Right renal pelvis (tissue), 4 donors: ENCODE measurements around the gene PRR11. TPM values are rescaled to one million over a fixed set of nuclear protein-coding genes. Genes with fewer than 3 reads are reported as not detected.
"Not testable (repeated sequence)": the region's sequence is repeated elsewhere in the genome, so short reads cannot be mapped to it uniquely, and the experiment has no call there.

Experiments
- DNase-seq, 4 donors: peaks; one replicate each; pipeline ENCODE4 v3.0.0-alpha.2; 2013; ENCODE audit warnings: low read depth in 4 of 4, low spot score in 3 of 4, missing footprints in 1 of 4
- polyA plus RNA-seq, 4 donors: library from polyadenylated mRNA; unstranded; fragments of 120-200 nt; gene quantifications; one replicate each; pipeline ENCODE4 v1.2.1, GENCODE V29; 2013; ENCODE audit not compliant: insufficient read length in 4 of 4

PRR11 gene
- polyA plus RNA-seq = 10 to 100 TPM; 18.6 to 19.5 (median 19.1) TPM

GRCh38 chr17:59155439-59156177 is at the start of gene PRR11:
Gene PRR11 (plus strand): TSS chr17:59155746. CDS start chr17:59169753, 14,007 bp downstream.
- peak; percentile 89 to 99 (median 99) for DNase-seq

- DNase-seq = peak in 1 of 4 donors; percentile 18
Measured at GRCh38 chr17:59105852-59106462, 49.6 kb upstream of the PRR11 start.

DNA sequence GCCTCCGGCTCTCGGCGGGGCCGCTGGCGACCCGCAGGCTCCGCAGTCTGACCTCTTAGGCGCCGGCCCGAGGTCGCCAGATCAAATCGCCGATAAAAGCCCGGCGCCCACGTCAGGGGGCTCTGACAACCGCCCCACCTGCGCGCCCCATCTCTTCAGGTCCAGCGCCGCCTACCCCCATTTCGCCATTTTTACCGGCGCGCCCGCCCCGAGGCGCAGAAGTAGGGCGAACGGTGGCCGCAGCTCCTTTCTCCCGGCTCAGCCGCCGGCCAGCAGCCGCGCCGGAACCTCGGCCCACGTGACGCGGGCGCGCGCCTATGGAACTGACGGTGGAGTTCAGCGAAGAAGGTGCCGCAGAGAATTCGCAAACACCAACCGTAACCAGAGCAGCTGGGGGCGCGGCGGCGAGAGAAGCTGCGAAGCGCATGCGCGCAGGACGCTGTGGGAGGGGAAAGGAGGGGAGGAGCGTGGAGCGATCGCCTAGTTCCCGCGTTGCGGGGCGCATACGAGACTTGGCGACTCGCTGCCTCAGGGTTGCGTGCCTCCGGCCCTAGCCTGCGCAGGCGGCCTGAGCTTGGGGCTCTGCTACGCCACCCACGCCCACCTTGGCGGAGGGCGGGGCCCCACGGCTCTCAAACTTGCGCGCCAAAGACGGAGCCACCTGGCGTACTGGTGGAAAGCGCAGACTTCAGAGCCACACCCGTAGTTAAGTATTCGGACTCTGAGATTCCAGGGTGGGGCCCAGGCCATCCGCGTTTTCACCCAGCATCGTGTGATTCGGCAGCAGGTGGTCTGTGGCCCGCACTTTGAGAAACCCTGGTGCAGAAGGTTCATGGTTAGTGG is 48.9 kb upstream of the PRR11 start, which contains the start of gene TRIM37:
Gene TRIM37 (minus strand): TSS at position 418 of the 843 bp plus-strand sequence. CDS start 419 bp downstream, outside the sequence.
- DNase-seq = peak; percentile 95 to 98 (median 96)

DNA sequence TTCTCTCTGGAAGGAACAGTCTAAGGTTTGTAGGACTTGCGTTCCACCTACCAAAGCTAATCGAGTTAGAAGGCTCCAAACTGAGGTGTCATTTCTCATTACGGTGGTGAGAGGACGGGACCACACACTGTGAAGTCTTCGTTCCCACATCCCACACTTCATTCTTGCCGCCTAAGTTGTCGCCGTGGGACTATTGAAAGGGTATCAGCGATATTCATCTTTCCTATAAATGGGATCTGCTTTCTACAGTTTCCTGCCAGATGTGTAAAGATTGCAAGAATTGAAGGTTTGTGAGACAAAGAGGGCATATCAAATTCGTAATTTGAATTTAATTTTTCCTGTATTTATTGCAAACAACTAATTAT is 48.3 kb upstream of the PRR11 start:
- no peak for DNase-seq

GRCh38 chr17:59108400-59109102 is 47.0 kb upstream of the PRR11 start:
- no peak for DNase-seq

DNA sequence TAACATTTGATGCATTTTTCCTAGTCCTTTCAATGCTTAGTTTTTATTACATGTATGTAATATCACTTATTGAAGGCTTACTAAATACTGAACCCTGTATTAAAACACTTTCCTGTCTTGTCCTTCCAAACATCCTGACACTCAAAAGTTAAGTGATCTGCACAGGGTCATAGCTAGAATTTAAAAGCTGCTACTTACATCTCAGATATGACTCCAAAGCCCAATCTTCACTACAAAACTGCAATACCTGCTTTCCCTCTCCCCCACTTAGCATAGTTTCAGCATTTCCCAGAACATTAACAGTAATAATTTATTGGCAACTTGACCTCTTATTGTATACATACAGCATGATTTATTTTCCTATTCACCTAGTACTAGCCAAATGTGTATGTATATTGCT is 44.6 kb upstream of the PRR11 start:
- DNase-seq = no peak

DNA sequence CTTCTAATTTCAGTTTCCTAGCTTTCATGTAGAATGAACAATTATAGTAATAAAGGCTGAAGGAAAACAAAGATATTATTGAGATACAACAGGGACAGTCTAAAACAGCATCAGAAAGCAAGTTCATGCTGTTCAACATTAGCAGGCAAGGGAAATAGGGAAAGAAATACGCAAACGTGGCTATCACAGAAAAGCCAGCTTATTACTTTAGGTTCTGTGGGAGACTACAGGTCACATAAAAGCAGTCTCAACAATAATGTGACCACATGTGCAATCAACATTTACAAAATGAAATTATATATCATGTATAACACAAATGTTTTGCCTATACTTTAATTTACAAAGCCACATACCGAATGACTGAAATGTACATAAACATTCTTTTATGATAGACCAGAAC is 44.0 kb upstream of the PRR11 start:
- DNase-seq = no peak

- no peak for DNase-seq
Measured at GRCh38 chr17:59115474-59115873, 40.1 kb upstream of the PRR11 start.

GRCh38 chr17:59121901-59122480 is 33.6 kb upstream of the PRR11 start:
- DNase-seq = no peak

GRCh38 chr17:59124665-59125064 is 30.9 kb upstream of the PRR11 start:
- no peak for DNase-seq

- no peak for DNase-seq
Measured at GRCh38 chr17:59126809-59127417, 28.6 kb upstream of the PRR11 start.

DNA sequence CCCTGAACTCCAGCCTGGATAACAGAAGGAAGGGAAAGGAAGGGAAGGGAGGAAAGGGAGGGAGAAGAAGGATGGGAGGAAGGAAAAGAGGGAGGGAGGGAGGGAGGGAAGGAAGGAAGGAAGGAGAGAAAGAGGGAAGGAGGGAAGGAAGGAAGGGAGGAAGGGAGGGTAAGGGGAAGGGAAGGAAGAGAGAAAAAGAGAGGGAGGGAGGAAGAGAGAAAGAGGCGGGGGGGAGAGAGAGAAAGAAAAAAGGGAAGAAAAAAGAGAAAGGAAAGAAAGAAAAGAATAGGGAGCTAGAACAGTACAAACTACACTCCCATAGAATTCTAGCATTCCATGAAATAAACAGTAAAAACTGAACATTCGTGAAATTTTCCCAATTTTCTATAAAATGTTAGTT is 25.7 kb upstream of the PRR11 start:
- no peak for DNase-seq

GRCh38 chr17:59131131-59131530 is 24.4 kb upstream of the PRR11 start:
- DNase-seq = no peak

- DNase-seq = not testable (repeated sequence)
Measured at GRCh38 chr17:59138339-59138738, 17.2 kb upstream of the PRR11 start.

GRCh38 chr17:59139939-59140338 is 15.6 kb upstream of the PRR11 start:
- DNase-seq = no peak

DNA sequence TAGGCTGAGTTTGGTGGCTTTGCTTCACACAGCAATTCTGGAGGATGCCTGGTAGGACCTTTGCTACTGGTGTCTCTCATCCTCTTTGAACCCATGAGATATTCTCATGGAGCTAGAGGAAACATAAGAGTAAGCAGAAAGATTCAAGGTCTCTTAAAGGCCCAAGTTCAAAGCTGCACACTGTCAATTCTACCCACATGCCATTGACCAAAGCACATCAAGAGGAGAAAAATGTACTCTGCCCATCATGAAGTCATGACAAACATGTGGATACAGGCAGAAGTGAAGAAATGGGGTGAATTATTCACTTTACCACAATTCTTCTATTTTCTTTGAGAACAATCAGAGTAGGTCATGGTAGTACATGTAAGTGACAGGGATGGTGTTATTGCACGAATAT is 13.7 kb upstream of the PRR11 start:
- no peak for DNase-seq

DNA sequence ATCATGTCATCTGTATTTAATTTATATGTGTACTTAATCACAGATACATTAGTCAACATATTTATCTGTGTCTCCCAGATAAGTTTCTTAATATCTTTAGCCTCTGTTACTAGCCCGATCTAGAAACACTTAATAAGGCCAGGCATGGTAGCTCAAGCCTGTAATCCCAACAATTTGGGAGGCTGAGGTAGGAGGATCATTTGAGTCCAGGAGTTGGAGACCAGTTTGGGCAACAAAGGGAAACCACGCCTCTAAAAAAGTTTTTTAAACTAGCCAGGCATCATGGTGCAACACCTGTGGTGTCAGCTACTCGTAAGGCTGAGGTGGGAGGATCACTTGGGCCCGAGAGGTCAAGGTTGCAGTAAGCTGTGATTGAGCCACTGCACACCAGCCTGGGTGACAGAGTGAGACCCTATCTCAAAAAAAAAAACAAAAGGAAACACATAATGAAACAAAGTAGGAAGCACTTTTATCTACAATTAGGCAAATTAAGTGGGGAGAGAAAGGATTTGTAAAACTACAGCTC is 9.9 kb upstream of the PRR11 start:
- no peak for DNase-seq

DNA sequence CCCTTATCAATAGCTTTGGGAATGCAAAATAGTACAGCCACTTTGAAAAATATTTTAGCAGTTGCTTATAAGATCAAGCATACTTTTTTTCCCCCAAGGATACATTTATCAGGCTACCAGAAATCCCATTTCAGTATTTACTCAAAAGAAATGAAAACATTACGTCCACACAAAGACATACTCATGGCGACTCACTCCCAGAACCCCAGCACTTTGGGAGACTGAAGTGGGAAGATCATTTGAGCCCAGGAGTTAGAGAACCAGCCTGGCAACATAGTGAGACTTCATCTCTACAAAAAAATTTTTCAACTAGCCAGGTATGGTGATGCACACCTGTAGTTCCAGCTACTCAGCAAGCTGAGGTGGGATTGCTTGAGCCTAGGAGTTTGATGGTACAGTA is 6.5 kb upstream of the PRR11 start:
- DNase-seq = no peak

GRCh38 chr17:59149841-59150511 is 5.6 kb upstream of the PRR11 start:
- DNase-seq = no peak
